ENCODE measurements around the gene STK11.

STK11 gene

DNA sequence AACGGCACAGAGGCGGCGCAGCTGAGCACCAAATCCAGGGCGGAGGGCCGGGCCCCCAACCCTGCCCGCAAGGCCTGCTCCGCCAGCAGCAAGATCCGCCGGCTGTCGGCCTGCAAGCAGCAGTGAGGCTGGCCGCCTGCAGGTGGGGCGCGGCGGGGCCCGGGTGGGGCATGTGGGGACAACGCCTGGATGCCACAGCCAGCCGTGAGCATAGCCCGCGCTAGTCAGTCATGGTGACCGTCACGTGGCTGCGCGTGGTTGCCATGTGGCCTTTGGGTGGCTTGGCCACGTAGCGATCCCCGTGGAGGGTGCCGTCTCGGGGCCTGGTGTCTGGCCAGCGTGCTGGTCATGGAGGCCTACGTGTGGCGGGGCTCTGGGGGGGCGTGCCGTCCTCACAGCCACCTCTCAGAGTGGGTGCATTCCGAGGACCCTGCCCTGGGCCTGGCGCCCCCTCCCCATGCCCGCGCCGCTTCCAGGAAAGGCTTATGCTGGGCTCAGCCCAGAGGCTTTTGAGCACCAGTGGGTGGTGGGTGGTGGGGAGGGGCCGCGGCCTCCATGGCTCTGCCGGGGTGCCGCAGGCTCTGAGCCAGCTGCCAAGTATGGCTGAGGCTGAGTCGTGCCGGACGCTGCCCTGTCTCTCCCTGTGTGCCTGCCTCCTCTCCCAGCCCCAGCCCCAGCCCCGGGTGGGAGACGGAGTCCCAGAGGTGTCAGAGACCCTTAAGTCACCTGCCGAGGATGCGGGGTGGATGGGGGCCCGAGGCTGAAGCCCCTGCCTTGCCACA lies 21.1 kb downstream of the STK11 start:
- DNase-seq: no peak

DNA sequence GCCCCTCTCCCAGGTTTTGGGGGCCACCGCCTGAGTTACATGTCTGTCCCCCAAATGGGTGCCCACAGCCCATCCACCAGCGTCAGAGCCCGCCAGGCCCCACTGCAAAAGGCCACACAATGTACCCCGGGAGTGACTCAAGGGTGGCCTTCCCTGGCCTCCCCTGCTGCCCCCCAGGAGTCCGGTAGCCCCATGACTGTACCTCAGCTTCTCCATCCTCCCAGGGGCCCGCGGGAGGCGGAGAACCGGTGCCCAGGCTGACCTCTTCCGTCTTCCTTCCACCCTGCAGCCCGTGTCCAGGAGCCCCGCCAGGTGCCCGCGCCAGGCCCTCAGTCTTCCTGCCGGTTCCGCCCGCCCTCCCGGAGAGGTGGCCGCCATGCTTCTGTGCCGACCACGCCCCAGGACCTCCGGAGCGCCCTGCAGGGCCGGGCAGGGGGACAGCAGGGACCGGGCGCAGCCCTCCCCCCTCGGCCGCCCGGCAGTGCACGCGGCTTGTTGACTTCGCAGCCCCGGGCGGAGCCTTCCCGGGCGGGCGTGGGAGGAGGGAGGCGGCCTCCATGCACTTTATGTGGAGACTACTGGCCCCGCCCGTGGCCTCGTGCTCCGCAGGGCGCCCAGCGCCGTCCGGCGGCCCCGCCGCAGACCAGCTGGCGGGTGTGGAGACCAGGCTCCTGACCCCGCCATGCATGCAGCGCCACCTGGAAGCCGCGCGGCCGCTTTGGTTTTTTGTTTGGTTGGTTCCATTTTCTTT lies 21.9 kb downstream of the STK11 start:
- no peak for DNase-seq

DNA sequence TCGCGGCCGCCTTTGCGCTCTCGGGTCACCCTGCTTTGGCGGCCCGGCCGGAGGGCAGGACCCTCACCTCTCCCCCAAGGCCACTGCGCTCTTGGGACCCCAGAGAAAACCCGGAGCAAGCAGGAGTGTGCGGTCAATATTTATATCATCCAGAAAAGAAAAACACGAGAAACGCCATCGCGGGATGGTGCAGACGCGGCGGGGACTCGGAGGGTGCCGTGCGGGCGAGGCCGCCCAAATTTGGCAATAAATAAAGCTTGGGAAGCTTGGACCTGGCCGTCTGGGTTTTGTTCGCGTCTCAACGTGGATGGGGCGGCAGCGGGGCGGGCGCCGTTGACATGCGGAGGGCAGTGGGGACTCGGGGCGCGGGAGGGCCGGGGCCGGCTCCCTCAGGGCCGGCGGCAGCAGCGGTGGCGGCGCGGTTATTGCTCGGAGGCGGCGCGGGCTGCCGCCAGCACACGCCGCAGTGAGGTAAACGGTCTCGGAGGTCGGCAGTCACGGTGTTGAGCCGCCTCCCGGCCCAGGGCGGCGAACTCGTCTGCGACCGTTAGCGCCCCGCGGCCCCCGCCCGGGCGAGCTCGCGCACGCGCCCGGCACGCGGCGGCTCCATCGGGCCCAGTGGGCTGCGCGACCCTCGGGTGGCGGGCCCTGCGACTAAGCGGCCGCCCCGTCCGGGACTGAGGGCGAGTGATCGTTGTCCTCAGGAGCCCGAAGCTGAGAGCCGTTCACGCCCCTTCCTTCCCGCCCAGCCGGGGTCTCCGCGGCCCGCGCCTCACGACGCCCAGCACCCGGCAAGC lies 22.8 kb downstream of the STK11 start:
- DNase-seq: no peak

DNA sequence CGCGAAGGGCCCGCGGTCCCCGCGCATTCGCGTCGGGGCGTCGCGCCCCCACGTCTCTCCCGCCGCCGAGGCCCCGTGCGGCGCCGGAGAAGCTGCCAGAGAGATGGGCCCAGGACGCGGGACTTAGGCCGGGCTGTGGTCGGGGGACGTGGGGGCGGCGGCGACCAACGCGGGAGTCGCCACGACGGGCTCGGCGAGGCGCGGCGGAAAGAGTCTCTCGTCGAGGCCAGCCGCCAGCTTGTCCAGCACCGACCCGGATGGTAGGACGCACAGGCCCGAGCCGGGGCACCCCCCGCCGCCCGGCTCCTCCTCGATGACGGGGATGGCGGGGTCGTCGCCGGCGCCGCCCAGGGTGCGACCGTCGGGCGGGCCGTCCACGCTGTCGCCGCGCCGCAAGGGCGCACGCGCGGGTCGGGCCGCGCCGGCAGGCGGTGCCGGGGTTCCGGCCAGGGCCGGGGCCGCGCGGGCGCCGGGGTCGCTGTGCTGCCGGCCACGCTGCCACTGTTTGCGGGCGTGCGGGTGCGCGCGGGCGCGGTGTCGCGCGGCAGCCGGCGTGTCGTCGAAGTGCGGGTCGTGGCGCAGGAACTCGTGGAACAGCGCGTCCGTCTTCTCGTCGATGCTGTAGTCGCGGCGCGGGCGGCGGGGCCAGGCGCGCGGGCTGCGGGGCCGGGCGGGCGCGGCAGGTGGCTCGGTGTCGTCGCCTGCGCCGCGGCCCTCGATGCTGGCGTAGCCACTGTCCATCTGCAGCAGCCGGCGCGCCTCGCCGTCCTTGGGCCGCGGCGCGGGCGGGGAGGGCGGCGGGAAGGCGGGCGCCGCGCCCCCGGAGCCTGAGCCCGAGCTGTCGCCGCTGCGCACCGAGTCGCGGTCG lies 23.7 kb downstream of the STK11 start:
- no peak for DNase-seq

DNA sequence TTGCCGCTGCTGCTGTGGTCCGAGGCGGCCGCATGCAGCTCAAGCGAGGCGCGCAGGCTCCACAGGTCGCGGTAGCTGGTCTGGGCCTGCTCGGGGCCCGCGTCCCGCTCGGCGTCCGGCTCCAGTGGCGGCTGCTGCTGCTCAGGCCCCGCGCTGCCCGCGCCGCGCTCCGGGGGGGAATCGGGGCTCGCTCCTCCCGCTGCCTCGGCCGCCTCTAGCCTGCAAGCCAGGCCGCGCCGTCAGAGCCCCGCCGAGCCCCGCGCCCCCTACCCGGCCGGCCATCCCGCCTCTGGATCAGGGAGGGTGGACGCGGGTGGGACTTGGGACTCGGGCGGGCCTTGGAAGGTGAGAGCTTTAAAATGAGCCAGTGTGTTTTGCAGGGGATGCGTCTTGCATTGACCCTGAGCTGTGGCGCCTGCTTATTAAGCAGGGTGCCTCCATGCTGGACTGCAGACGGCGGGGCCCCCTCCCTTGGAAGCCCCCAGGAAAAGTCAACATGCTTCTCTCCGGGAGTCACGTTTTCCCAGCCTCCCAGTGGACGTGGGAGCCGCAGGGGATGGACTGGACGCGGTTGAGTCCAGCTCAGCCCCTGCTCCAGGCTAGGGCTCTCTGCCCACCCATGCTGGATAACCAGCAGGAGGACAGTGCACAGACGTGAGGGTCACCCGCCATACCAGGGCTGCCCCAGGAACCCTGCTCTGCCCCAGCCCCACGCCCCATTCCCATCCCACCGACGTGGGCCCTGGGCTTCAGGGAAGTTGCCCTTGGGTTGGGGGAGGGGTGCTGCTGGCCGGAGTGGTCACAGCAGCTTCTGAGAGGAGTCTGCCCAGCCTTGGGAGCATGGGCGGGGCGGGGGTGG lies 24.6 kb downstream of the STK11 start:
- no peak for DNase-seq

DNA sequence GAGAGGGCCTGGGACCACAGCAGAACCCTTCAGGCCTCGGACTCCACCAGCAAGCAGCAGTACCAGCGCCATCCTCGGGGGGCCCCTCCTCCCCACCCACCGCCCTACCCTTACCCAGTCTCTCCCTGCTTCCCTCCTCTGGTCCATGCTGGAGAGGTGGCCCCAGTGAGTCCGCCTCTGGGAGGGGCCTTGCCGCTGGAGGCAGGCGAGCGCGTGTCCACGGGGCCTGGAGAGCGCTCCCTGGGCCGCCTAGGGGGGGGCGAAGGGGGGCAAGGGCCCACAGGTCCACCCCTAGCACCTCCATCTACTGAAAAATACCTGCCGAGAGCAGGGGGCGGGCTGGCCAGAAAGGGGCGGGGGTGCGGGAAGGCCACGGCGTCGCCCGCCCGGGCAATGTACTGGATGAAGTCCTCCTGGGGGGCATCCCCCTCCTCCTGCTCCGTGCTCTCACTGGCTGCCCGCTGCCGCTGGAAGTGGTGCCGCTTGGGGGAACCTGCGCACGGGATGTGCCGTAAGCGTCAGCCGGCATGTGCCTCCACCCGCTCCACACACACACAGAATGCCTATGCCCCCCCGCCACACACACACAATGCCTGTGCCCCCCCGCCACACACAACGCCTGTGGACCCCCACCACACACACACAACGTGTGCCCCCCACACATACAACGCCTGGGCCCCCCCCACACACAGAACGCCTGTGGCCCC lies 25.4 kb downstream of the STK11 start:
- no peak for DNase-seq

DNA sequence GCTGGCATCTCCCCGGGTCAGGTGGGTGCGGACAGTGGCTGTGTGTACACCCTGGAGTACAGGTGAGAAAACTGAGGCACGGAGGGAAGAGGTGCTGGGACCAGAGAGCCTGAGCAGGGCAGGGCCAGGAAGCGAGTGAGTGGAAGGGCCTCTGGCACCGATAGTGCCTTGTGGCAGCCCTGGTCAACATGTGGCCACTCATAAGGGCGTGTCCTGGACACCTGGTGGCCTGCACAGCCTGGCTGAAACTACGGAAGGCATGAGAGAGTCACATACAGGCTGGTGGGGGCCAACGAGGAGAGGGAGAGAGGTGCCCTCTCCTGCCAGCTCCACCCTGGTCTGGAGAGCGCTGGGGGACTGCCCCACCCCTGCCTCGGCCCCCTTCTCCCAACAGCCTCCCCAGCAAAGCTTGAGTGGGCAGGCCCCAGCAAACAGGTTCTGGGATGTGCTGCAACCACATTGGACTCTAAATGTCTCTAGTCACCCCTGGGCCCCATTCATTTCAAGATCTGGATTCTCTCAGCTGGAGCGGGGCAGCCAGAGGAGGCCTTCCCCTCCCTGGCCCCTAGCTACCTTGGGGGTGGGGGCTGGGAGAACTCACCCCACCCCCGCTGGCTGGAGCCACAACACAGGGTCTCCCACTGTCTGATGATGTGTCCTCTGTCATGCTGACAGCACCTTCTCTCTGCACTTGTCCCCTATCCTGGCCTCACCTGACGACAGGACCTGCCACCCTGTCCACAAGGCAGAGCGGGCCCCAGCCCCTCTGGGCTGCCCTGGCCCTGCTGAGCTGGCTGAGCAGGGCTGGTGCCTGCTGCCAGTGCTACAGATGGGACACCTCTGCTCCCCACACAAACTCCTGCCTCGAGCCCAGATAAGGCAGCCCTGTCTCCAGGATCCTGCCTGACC lies 26.4 kb downstream of the STK11 start:
- DNase-seq: no peak

DNA sequence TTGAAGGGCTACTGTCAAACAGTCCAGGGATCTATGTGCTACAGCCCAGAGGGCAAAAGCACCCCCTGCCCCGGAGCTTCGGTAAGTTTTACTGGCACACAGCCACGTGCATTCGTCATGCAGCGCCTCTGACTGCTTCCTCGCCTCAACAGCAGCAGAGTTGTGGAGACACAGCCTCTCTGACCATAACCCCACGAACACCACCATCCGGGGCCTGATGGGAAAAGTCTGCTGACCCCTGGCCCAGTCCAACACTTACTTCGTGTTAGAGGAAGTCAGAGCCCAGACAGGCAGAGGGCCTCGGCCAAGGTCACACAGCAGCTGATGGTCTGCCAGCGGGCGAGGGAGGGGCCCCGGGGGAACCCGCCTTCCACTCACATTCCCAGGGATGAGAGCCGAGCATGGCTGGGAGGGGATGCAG lies 27.1 kb downstream of the STK11 start:
- no peak for DNase-seq

DNA sequence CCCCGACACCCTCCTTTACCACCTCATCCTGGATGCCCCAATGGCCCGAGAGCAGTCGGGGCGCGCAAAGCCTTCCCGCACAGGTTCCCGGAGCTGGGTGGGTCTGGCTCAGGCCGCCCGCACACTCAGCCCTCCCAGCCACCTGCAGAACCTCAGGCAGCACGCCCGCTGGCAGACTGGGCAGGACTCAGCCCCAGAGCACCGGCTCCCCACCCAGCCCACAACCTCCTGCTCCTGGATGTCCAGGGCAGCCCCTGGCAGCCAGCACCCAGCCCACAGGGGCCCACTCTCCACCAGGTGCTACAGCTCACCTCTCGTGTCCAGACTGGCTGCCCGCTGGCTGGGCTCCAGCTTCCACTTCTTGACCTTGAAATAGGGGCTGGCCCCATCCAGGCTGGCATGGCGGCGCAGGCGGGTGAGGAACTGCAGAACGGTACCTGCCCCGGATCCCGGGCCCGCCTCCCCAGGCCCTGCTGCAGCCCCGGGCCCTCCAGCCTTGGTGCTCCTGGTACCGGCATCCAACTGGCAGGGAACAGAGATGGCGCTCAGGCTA lies 27.6 kb downstream of the STK11 start:
- DNase-seq: no peak

DNA sequence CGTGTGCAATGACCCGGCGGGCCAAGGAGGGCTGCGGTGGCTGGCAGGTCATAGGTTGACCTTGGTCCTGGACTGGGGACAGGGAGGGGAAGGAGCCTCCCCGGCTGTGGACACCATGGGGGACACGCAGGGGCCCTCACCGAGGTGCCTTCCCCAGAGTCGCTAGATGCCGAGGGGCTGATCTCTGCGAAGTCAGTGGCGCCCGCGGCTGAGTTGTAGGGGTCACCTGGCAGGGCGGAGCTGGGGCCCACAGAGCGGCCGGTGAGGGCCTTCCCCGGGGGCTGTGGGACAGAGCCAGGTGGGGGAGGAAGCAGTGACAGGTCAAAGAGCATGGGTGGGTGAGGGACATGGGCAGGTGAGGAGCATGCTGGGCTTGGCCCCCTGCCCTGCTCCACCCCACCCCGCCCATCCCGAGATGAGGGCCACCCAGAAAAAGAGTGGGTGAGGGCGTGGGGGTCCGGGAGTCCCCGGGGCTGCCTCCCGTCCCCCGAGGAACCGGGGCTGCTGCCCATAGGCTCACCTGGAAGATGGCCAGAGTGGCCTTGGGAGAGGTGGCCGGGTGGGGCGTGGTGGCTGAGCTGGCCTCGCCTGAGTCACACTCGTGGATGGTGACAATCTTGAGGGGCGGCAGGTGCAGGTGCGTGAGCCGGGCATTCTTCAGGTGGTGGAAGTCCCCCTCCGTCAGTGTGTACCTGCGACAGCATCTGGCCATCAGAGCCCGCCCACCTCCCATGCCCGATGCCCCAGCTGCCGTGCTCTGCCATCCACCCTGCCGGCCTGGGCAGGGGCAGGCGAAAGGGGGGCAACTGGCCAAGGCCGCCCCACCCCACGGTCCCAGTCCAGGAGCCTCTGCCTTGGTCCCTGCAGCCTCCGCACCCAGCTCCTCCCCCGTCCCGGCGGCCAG lies 28.7 kb downstream of the STK11 start:
- DNase-seq: no peak

DNA sequence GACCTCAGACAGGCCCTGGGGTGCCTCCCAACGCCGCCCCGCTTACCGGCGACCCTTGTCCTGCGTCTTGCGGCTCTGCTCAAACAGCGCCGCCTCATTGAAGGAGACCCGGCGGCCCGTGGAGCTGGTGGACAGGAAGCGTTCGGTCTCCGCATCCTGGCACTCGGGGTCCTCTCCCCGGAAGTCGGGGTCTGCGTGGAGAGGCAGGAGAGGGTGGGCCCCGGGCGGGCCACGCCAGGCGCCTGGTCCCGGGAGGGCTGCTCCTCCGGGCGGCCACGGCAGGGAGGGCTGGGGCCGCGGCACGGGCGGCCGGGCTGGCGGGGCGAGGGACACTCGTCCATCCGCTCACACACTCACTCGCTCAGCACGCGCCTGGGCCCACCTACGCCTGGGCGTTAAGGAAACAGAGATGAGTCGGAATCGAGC lies 29.4 kb downstream of the STK11 start:
- DNase-seq: no peak

DNA sequence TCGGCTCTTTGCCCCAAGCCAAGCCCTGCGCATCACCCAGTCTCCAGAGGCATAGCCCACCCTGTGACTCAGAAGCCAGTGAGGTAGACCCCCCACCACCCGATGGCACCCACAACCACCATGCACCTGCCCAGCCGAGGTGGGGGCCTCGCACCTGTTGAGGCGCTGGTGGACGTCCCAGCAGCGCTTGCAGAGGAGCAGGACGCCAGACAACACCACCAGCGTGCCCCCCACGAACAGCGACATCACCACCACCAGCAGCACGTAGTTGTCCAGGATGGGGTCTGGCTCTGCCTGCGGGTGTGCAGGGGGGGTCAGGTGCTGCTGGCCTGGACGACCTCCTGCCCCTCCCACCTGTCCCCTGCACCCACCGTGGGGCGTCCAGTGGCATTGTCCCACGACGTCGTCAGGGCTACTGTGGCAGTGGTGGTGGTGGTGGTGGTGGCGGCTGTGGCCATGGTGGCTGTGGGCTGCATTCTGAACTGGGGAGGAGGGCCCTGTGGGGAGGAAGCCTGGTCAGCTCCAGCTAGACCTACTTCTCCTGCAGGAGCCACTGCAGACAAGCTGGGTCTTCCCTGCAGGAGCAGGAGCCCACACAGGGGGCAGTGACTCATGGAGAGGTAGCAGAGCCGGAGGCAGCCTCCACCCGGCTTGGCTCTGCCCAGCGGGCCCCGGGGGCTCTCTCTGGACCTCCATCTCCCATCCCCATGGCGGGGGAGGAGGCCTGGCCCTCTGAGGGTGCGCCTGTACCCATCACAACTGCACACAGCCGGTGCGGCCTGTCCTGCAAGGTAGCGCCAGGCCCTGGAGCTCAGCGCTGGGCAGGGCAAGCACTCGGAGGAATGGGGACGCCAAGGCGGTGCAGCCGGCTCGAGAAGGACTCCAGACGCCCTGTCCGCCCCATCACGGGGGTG lies 30.3 kb downstream of the STK11 start:
- DNase-seq: no peak

DNA sequence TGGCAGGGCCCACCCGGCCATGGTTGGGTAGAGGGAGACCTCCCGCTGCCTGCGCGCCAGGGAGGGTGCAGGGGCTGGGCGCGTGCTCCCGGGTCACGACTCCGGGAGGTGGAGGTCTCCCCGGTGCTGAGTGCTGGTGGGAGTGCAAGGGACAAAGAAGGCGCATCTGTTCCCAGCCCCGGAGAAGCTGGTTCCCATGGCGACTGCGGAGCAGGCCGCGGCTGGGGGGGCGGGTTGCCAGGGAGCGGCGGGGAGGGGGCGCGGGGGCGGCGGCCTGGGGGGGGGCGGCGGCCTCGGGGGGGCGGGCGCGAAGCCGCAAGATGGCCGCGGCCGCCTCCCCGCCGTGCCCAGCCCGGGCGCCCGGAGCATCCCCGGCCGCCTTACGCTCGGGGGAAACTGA lies 31.0 kb downstream of the STK11 start:
- no peak for DNase-seq

DNA sequence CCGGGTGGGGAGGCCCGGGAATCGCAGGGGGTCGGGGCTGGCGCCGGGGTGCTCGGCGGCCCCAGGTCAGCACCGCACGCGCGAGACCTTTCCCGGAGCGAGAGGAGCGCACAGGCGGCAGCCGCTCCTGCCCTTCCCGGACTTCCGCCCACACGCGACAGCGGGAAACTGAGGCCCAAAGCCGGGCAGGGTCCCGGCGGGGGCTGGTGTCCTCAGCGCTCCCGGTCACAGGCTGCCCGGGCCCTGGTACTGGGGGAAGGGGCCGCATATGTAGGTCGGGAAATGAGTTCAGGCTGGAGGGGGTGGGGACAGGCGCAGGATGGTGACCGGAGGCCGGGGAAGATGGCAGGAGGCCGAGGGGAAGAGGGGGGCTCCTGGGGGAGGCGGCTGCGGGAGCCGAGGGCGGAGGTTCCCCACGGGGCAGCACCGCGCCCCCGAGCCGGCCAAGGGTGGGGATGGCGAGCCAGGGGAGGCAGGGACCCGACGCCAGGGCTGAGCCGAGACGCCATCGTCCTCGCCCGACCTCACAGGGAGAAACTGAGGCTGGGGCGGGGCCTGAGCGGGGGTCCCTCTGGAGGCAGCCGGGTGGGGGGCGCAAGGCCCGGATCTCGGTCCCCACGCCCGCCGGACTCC lies 31.6 kb downstream of the STK11 start:
- no peak for DNase-seq

DNA sequence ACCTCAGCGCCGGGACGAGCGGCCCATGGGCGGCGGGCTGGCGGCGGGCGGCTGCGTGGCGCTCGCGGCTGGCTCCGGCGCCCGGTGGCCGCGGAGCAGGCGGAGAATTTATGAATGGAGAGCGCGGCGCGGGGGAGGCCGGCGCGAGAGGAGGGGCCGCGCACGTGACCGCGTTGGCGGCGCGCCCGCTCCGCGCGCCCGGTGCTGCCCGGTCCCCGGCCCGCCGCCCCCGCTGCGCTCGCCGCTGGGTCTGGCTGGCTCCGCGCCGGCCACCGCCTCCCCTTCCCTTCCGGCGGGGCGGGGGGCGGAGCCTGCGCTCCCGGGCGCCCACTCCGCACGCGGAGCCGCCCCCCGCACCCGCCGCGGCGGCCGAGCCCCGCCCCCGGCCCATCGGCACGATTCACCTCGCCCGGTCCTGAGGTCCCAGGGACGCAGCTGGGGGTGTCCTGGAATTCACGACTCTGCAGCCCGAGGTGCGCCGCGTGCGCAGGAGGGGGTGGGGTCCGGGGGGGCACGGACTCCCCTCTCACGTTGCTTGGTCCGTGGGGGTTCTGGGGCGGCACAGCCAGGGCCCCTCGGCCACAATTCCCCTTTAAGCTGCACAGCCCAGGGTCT lies 32.3 kb downstream of the STK11 start, which contains the start of gene CBARP:
CBARP (minus strand) TSS at position 252 of the 615 bp plus-strand sequence. CDS start 1,905 bp downstream, outside the sequence.
- no peak for DNase-seq
